ENCODE results near the gene MRPL11. TPM values are rescaled to one million over a fixed set of nuclear protein-coding genes. Genes with fewer than 3 reads are reported as not detected.

Gene MRPL11
- total and polyA plus RNA-seq, 2 donors (not counting 1 experiment from before 2014, with no cell fraction given): 25.5 to 26.7 TPM

GRCh38 chr11:66466225-66467033 is 27.8 kb upstream of the MRPL11 start, which contains the start of gene PELI3:
TSS of gene PELI3 (plus strand) at chr11:66466905. CDS start at chr11:66468129, 1,224 bp downstream.
- intact Hi-C loops (cut with micrococcal nuclease): loop anchor here (1.0 to 5.0 kb wide), 8 partner anchors 14 to 278 kb away; partner anchors contain the start of genes ACTN3, BBS1, DPP3 and RBM4B

More at GRCh38 chr11:66466225-66467033, 27.8 kb upstream of the MRPL11 start, which contains the start of gene PELI3:
- H3K4me2 ChIP-seq (replicated peaks; ENCODE audit: low read depth, low read length, poor library complexity, severe bottlenecking): peak within 1 kb of the TSS; percentile 86
- Mint-ChIP-seq H3K27ac (peak within 1 kb of the TSS; percentile 89), H3K4me1 (peaks cover 35% of the 10 kb centered on the region), H3K9me3 (ENCODE audit: insufficient read depth) (peaks cover 3% of the 10 kb centered on the region), H3K4me3 (peak within 1 kb of the TSS; percentile 95), H3K27me3 (no peaks in the 10 kb centered on the region)
- WGBS (ENCODE audit: insufficient coverage): under 1% methylated on average over 56 of the region's 63 CpGs
- H3K36me3 ChIP-seq (replicated peaks in 1 of 2; ENCODE audit: control extremely low read depth in 1 of 2, control insufficient read depth in 1 of 2, extremely low read depth in 1 of 2, insufficient read depth in 2 of 2, low read length in 1 of 2): no peaks in the 10 kb centered on the region
- H3K4me3 ChIP-seq (ENCODE audit: control extremely low read depth in 1 of 5, extremely low read depth in 1 of 5, insufficient read depth in 1 of 5, low read depth in 2 of 5, low read length in 4 of 5): peak within 1 kb of the TSS; percentile 19 to 82 (median 71)
- peak within 1 kb of the TSS; percentile 81 to 84 for H3K27ac ChIP-seq (ENCODE audit: low read length in 2 of 2)
- peaks cover 35 to 40% of the 10 kb centered on the region in 2 donors for H3K4me1 ChIP-seq (ENCODE audit: control insufficient read depth in 2 of 2, insufficient read depth in 2 of 2, low read length in 2 of 2)
- ChIA-PET CTCF (interaction anchor here (0.6 to 5.8 kb wide), 7 partner anchors 13 to 401 kb away, joined by 4 to 41 read pairs (median 4); partner anchors contain the start of genes B4GAT1, DPP3 and MRPL11), POLR2A (interaction anchor here (0.5 to 2.6 kb wide), 14 partner anchors 8 to 1285 kb away, joined by 3 to 18 read pairs (median 4); partner anchors contain the start of genes BBS1, DPF2, DPP3 and MRPL11)
- ATAC-seq (ENCODE audit: low read depth) (peak; percentile 92), DNase-seq (peak; percentile 97)
- H3K9me3 ChIP-seq (ENCODE audit: control extremely low read depth in 1 of 3, control insufficient read depth in 2 of 3, insufficient read depth in 1 of 3, low read length in 2 of 3): no peaks in the 10 kb centered on the region
- peak within 1 kb of the TSS; percentile 80 for H2AFZ ChIP-seq (ENCODE audit: insufficient read depth, low read depth, low read length, poor library complexity, severe bottlenecking)
- H3K9ac ChIP-seq (ENCODE audit: low read length): peak within 1 kb of the TSS; percentile 73
- H3K79me2 ChIP-seq (ENCODE audit: control insufficient read depth, insufficient read depth, low read length): peaks cover 4% of the 10 kb centered on the region
- H4K20me1 ChIP-seq (ENCODE audit: control insufficient read depth, insufficient read depth, low read length, poor library complexity, severe bottlenecking): no peaks in the 10 kb centered on the region
- H3K27me3 ChIP-seq (replicated peaks in 1 of 4; ENCODE audit: control extremely low read depth in 1 of 4, control insufficient read depth in 3 of 4, insufficient read depth in 4 of 4, low read length in 3 of 4): no peaks in the 10 kb centered on the region
- TF ChIP-seq EZH2 (IDR thresholded peaks at IDR 0.05; ENCODE audit: borderline replicate concordance, insufficient read depth, low read depth, low read length, poor library complexity, severe bottlenecking) (no peak), CTCF (IDR thresholded peaks at IDR 0.05) (no peak)
